GM21390 (cell line): ENCODE data around the gene METTL15.
"Not testable (repeated sequence)": the region's sequence is repeated elsewhere in the genome, so short reads cannot be mapped to it uniquely, and the experiment has no call there.

Source experiments
- ATAC-seq: cut with Tn5 transposase; IDR thresholded peaks from one replicate; pipeline ENCODE4 v1.9.1; 2021; ENCODE audit not compliant: unreplicated experiment

METTL15 gene

GRCh38 chr11:28108958-28109357, 770 bp downstream of the METTL15 start:
- ATAC-seq: no peak

GRCh38 chr11:28110108-28110820, 2.1 kb downstream of the METTL15 start:
- peak; percentile 36 for ATAC-seq

GRCh38 chr11:28110821-28111200, 2.6 kb downstream of the METTL15 start:
- no peak for ATAC-seq

- no peak for ATAC-seq
These were observed 5.9 kb downstream of the METTL15 start for GRCh38 chr11:28114116-28114515.

DNA sequence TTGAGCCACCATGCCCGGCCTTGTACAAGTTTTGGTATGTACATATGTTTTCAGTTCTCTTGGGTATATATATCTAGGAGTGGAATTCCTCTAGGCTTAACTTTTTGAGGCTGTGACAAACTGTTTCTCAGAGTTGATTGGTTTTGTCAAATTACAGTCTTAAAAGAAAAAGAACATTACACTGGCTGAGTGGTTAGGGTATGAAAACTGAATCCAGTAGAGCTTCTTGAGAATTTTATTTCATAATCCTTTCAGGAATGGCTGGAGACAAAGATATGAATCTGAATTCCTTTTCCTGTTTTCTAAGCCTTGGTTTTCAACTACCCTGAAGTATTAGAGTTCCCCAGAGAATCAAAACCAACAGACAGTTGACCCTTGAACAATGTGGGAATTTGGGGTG, 6.5 kb downstream of the METTL15 start:
- no peak for ATAC-seq

- no peak for ATAC-seq
These were observed 9.5 kb downstream of the METTL15 start for GRCh38 chr11:28117712-28118111.

DNA sequence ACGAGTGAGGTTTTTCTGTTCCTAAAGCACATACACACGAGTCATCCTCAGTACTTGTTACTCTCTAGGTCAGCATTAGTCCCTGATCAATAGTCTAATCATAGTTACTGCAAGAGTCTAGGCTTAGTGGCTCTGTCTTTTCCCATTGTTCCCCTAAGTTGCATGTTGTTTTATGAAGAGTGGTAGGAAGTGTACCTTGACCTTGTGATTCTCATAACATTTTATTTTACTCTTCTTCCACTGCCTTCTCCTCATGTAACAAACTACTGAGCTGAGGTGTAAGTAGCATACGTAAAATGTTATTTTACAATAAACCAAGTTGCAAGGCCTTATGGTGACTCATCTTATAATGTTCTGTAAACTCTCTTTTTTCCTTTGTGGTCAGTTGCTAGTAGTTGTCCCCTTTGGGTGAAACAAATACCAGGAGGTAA, 15.0 kb downstream of the METTL15 start:
- ATAC-seq: no peak

- ATAC-seq: no peak
These were observed 24.4 kb downstream of the METTL15 start for GRCh38 chr11:28132548-28132947.

GRCh38 chr11:28133146-28133545, 25.0 kb downstream of the METTL15 start:
- no peak for ATAC-seq

DNA sequence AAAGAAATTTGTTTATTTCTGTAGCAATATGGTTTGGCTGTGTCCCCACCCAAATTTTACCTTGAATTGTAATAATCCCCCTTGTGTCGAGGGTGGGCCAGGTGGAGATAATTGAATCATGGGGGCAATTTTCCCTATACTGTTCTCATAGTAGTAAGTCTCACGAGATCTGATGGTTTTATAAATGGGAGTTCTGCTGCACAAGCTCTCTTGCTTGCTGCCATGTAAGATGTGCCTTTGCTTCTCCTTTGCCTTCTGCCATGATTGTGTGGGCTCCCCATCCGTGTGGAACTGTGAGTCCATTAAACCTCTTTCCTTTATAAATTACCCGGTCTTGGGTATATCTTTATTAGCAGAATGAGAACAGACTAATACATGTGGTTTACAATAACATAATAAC, 28.0 kb downstream of the METTL15 start:
- ATAC-seq: not testable (repeated sequence)

DNA sequence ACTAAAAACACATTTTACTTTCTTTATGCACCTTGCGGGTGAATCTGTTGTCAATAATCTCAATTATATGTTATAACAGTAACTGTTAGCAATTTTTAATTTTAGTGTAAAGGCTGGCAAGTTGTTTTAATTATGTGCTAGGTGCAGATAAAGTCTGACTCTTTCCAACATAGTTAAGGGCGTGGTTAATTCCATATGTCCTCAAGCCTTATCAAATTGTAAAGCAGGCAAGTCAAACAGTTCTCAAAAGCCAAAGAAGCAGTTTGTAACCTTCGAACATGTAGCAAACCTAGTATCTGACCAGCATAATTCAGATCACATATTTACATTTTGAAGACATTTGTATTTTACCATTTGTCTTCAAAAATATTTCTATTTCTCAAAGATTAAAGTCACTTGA, 29.2 kb downstream of the METTL15 start:
- no peak for ATAC-seq

GRCh38 chr11:28137832-28138231, 29.6 kb downstream of the METTL15 start:
- ATAC-seq: no peak

DNA sequence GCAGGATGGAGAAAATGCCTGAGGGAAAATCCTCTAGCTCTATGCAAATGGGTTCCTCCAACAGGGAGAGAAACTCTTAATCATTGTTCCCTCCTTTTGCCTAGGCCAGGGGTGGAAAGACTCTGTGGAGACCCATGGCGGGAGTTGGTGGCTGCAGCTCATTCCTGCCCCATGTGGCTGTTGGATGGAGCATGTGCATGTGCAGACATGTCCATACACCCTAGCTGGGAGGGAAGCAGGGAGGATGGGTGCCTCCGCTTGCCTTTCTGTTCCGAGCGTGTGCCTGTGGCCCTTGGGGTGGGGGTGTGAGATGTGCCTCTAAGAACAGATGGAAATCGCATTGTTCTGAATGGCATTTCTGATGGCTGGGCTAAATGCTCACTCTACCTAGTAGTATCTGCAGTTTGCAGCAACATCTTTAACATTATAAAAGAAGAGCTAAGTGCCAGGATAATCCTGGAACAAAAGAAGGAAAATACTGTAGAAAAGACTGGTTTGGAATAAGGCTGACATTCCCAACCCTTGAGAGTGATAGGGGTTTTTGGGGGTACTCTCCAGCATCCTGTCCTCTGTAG, 31.7 kb downstream of the METTL15 start:
- ATAC-seq: no peak

DNA sequence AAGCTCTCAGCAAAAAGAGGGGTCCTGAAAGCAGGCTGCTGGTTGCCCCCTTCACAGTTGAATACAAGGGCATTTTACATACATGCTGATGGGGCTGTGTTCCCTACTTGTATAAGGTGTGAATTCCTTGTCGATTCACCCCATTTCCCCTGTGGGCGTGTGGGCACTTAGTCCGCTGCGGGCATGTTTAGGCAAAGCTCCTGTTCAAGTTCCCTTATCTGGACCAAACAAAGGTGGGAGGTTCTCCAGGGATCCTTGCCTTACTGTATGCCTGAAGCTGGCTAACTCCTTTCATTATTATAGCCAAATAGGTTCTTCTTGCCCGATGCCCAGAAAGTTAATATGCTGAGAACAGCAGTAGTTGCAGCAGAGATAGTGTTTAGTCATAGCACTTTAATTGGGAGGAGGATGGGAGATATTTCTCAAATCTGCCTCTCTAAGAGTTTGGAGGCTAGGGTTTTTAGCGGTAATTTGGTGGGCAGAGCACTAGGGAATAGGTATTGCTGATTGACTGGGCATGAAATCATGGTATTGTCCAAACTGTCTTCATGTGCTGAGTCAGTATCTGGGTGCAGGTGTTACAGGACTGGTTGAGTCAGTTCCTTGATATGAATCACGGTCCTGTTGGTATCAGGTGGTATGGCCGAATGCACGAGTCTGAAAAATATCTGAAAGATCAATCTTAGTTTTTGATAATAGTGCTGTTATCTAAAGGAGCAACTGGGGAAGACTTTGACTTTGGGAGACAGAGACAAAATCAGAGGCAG, 32.7 kb downstream of the METTL15 start:
- no peak for ATAC-seq

GRCh38 chr11:28142724-28143123, 34.5 kb downstream of the METTL15 start:
- ATAC-seq: no peak

GRCh38 chr11:28144808-28145207, 36.6 kb downstream of the METTL15 start:
- no peak for ATAC-seq

GRCh38 chr11:28146123-28146751, 38.0 kb downstream of the METTL15 start:
- no peak for ATAC-seq

DNA sequence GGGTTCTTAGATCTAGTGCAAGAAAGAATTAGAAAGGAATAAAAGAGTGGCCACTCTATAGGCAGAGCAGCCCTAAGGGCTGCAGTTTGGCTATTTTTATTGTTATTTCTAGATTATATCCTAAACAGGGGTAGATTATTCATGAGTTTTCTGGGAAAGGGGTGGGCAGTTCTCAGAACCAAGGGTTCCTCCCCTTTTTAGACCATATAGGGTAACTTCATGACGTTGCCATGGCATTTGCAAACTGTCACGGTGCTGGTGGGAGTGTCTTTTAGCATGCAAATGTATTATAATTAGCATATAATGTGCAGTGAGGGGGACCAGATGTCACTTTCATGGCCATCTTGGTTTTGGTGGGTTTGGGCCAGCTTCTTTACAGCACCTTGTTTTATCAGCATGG, 44.6 kb downstream of the METTL15 start:
- ATAC-seq: no peak

- no peak for ATAC-seq
These were observed 45.4 kb downstream of the METTL15 start for GRCh38 chr11:28153586-28153985.

GRCh38 chr11:28168718-28169117, 60.5 kb downstream of the METTL15 start:
- ATAC-seq: no peak

DNA sequence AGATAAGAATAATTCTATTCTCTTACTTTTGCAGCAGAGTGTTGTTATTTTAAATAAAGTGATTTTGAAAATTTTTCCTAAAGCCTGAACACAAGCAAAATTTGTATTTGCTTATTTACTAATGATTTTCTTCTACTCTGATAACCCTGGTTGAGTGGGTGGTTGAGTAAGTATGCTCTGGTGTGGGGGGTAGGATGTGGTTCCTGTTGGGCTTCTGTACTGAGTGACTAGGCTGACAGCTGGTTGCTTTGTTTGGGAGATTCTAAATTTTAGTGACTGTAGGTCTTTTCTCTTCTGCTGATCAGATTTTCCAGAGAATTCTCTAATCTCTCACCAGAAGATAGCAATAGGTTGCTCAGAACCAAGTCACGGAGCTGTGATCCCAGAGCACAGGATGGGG, 61.6 kb downstream of the METTL15 start:
- ATAC-seq: no peak

DNA sequence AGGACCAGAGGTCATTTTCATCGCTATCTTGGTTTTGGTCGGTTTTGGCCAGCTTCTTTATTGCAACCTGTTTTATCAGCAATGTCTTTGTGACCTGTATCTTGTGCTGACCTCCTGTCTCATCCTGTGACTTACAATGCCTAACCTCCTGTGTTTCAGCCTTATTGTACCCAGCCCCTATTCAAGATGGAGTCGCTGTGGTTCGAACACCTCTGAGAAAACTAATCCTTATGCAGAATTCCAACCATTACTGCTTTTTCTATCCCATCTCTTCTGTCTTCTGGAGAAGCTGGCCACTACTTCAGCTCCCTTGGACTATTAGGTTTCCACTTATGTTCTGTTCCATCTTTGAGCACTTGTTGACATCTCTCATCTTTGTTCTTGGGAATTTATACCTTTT, 62.6 kb downstream of the METTL15 start:
- no peak for ATAC-seq
